PFSK-1 (cell line): Measurements from ENCODE around the gene NPPA.

Experiments
- FOXP2 ChIP-seq: optimal IDR thresholded peaks from 2 replicates; pipeline ENCODE3; 2011; ENCODE audit warnings: borderline replicate concordance, control low read depth, inconsistent platforms; ENCODE audit not compliant: insufficient read depth; ENCODE audit errors: extremely low read length, extremely low read depth
- SIN3A ChIP-seq: IDR thresholded peaks from 2 replicates; pipeline ENCODE4 v1.6.1; 2012; ENCODE audit warnings: mild to moderate bottlenecking, low read length, moderate library complexity, borderline replicate concordance; ENCODE audit not compliant: insufficient read depth
- TAF1 ChIP-seq: IDR thresholded peaks from 2 replicates; pipeline ENCODE4 v1.6.1; 2012; ENCODE audit warnings: low read length, control low read depth, borderline replicate concordance; ENCODE audit not compliant: insufficient read depth
- TF ChIP-seq, protein P1 (sequence below), 2 experiments: IDR thresholded peaks; 2 replicates each; pipeline versions ENCODE4 v1.6.1 to v1.8.0; 2011 to 2012; ENCODE audit warnings: low read depth in 2 of 2, low read length in 2 of 2, control low read depth in 1 of 2, inconsistent platforms in 1 of 2, mild to moderate bottlenecking in 1 of 2, moderate library complexity in 1 of 2; ENCODE audit not compliant: insufficient read depth in 1 of 2

DNA sequence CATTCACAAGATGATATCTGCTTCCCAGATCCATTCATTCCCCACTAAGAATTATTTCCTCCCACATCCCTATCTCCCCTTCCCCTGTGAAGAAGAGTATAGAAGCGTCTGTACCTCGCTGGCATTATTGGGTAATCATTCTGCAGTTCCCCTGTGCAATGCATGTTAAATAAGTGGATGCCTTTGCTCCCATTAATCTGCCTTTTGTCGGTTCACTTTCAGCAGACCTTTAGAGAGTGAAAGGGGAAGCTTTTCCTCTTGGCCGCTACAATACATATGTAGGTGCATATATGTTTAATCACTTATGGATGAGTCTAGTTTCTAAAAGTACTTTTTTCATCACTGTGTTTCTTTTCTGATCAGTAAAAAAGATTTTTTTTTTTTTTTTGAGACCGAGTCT lies 34.6 kb downstream of the NPPA start:
- TF ChIP-seq TAF1: no peak
- TF ChIP-seq, protein P1, sequence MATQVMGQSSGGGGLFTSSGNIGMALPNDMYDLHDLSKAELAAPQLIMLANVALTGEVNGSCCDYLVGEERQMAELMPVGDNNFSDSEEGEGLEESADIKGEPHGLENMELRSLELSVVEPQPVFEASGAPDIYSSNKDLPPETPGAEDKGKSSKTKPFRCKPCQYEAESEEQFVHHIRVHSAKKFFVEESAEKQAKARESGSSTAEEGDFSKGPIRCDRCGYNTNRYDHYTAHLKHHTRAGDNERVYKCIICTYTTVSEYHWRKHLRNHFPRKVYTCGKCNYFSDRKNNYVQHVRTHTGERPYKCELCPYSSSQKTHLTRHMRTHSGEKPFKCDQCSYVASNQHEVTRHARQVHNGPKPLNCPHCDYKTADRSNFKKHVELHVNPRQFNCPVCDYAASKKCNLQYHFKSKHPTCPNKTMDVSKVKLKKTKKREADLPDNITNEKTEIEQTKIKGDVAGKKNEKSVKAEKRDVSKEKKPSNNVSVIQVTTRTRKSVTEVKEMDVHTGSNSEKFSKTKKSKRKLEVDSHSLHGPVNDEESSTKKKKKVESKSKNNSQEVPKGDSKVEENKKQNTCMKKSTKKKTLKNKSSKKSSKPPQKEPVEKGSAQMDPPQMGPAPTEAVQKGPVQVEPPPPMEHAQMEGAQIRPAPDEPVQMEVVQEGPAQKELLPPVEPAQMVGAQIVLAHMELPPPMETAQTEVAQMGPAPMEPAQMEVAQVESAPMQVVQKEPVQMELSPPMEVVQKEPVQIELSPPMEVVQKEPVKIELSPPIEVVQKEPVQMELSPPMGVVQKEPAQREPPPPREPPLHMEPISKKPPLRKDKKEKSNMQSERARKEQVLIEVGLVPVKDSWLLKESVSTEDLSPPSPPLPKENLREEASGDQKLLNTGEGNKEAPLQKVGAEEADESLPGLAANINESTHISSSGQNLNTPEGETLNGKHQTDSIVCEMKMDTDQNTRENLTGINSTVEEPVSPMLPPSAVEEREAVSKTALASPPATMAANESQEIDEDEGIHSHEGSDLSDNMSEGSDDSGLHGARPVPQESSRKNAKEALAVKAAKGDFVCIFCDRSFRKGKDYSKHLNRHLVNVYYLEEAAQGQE (IDR thresholded peaks at IDR 0.05; ENCODE audit: insufficient read depth in 1 of 2, low read depth in 2 of 2, low read length in 2 of 2): no peak
- no peak for TF ChIP-seq SIN3A
- no peak for TF ChIP-seq FOXP2
